Stomach (tissue), 4 donors: ENCODE data around the gene TMEM131.

ENCODE experiments used
- CTCF ChIP-seq, 7 experiments: fragments of 450-650 bp in 4 of 7; fragments of 200-600 bp in 3 of 7; sonication (generic) in 3 of 7; IDR thresholded peaks; one replicate each; pipeline ENCODE4 v1.5.1; 2016 to 2019; ENCODE audit warnings: antibody characterized with exemption in 7 of 7, control low read depth in 2 of 7, mild to moderate bottlenecking in 1 of 7
- POLR2A ChIP-seq, 4 donors: fragments of 450-650 bp; IDR thresholded peaks; one replicate each; pipeline ENCODE4 v1.6.1; 2016; ENCODE audit warnings: antibody characterized with exemption in 4 of 4, control low read depth in 2 of 4, mild to moderate bottlenecking in 1 of 4, moderate library complexity in 1 of 4
- POLR2AphosphoS5 ChIP-seq, 3 donors: sonication (generic); formaldehyde crosslinking; IDR thresholded peaks; one replicate each; pipeline ENCODE4 v1.6.1; 2016; ENCODE audit warnings: antibody characterized with exemption in 3 of 3

GRCh38 chr2:98026927-98027522 lies 31.3 kb upstream of the TMEM131 start:
- TF ChIP-seq POLR2AphosphoS5 (IDR thresholded peaks at IDR 0.05) (no peak), CTCF (IDR thresholded peaks at IDR 0.05) (no peak), POLR2A (IDR thresholded peaks at IDR 0.05) (no peak)
